IPS-18c (cell line): ENCODE data around the gene ARID3A.

Source experiments
- H3K4me3 ChIP-seq: 2 replicates; pipeline ENCODE4 v1.7.0; 2013; ENCODE audit warnings: low read depth, mild to moderate bottlenecking, low read length, moderate library complexity; ENCODE audit not compliant: insufficient read depth
- H3K9me3 ChIP-seq: one replicate; pipeline ENCODE4 v1.6.1; 2013; ENCODE audit warnings: mild to moderate bottlenecking, low read length, moderate library complexity; ENCODE audit not compliant: control insufficient read depth, insufficient read depth

The ARID3A gene

GRCh38 chr19:980133-980998 is 54.5 kb downstream of the ARID3A start:
- H3K4me3 ChIP-seq = no peak overlapping the region
- H3K9me3 ChIP-seq = no peaks in the 10 kb centered on the region

GRCh38 chr19:982567-983170 is 56.8 kb downstream of the ARID3A start:
- H3K4me3 ChIP-seq = no peak overlapping the region; the same call in 1 of the 2 replicates
- H3K9me3 ChIP-seq = no peaks in the 10 kb centered on the region

- H3K4me3 ChIP-seq = peak within 1 kb of the TSS; percentile 99
Measured at GRCh38 chr19:984165-984967, 58.5 kb downstream of the ARID3A start, which contains the start of gene WDR18. WDR18 (plus strand) TSS chr19:984345; CDS start chr19:984354, 9 bp downstream.

GRCh38 chr19:986083-986482 is 60.2 kb downstream of the ARID3A start:
- Histone ChIP-seq H3K9me3 (no peaks in the 10 kb centered on the region), H3K4me3 (no peak overlapping the region)

More at GRCh38 chr19:984165-984967, 58.5 kb downstream of the ARID3A start, which contains the start of gene WDR18:
- H3K9me3 ChIP-seq = no peaks in the 10 kb centered on the region

DNA sequence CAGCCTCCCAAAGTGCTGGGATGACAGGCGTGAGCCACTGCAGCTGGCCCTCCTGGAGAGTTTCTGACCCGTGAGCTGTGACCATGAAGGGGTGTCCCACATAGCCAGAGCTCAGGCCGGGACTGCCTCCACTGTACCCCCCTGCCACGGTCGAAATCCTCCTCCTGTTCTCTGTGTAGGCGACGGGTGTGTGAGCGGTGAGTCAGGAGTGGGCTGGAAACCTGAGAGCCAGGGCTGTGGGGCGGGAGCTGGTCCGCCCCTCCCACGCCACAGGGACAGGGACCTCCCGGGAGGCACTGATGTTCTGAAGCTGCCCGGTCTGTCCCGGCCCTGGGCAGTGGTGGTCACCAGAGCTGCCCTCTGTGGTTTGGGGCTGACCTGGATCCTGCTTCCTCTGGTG is 62.2 kb downstream of the ARID3A start:
- Histone ChIP-seq H3K9me3 (no peaks in the 10 kb centered on the region), H3K4me3 (no peak overlapping the region)

GRCh38 chr19:988510-988909 is 62.7 kb downstream of the ARID3A start:
- Histone ChIP-seq H3K4me3 (no peak overlapping the region), H3K9me3 (no peaks in the 10 kb centered on the region)

DNA sequence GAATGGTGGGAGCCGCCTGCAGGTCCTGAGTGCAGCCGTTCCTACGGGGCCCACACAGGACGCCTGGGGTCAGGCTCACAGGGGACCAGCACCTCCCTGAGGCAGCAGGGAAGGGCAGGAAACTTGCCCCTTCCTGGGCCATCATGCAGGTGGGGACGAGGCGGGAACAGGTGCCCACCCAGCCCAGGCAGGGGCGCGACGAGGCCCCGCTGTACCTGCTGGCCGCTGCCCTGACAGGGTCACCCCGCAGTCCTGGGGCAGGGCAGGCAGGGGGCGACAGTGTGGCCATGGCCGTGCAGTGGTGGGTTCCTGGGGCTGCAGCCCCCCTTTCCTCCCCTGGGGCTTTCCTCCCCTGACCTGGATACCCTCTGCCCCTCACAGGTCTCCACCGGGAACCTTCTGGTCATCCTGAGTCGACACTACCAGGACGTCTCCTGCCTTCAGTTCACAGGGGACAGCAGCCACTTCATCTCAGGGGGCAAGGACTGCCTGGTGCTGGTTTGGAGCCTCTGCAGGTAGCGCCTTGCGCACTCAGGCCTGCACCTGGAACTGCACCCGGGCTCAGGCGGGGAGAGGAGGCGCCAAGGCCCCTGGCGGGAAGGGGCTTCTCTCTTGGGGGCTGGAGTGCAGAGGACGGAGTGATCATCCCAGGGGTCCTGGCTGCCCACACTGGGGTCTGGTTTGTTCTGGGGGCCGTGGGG is 63.7 kb downstream of the ARID3A start:
- H3K9me3 ChIP-seq = no peaks in the 10 kb centered on the region
- H3K4me3 ChIP-seq = no peak overlapping the region

- Histone ChIP-seq H3K4me3 (no peak overlapping the region), H3K9me3 (no peaks in the 10 kb centered on the region)
Measured at GRCh38 chr19:990119-990571, 64.3 kb downstream of the ARID3A start.

GRCh38 chr19:990746-991145 is 64.9 kb downstream of the ARID3A start:
- no peak overlapping the region; the same call in 1 of the 2 replicates for H3K4me3 ChIP-seq

GRCh38 chr19:991174-991931 is 65.5 kb downstream of the ARID3A start:
- no peak overlapping the region for H3K4me3 ChIP-seq
- H3K9me3 ChIP-seq = peaks cover 2% of the 10 kb centered on the region

More at GRCh38 chr19:990746-991145, 64.9 kb downstream of the ARID3A start:
- no peaks in the 10 kb centered on the region for H3K9me3 ChIP-seq

DNA sequence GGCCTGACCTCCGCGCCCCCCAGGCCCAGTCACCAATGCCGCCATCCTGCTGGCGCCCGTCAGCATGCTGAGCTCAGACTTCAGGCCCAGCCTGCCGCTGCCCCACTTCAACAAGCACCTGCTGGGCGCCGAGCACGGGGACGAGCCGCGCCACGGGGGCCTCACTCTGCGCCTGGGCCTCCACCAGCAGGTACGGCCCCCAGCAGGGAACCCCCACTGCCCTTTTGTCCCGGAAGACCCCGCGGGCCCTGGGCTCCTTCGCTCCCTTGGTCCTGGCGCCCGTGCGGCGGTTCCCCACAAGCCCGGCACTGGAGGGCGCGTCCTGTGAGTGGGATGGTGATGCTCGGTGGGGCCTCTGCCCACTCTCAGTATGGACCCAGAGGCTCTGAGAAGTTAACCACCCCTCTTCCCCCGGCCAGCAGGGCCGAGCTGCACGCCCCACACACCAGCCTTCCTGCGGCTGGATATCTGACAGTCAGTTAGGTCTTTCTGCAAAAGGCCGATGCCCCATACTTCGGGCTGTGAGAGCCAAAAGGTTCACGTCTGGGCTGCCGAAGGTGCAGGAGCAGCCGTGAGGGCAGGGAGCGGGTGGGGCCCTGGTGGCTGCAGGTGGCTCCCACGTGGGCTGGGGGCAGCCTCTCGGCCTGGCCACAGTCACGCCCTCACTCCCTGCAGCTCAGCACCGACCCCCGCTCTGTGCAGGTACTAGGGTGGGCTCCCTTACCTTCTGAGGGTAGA is 66.3 kb downstream of the ARID3A start:
- Histone ChIP-seq H3K4me3 (no peak overlapping the region), H3K9me3 (peaks cover 2% of the 10 kb centered on the region)

- Histone ChIP-seq H3K9me3 (peaks cover 2% of the 10 kb centered on the region), H3K4me3 (no peak overlapping the region)
Measured at GRCh38 chr19:992670-993055, 66.8 kb downstream of the ARID3A start.

GRCh38 chr19:993361-993830 is 67.6 kb downstream of the ARID3A start:
- H3K4me3 ChIP-seq = no peak overlapping the region; the same call in 1 of the 2 replicates
- H3K9me3 ChIP-seq = peaks cover 2% of the 10 kb centered on the region

GRCh38 chr19:993831-994393 is 68.1 kb downstream of the ARID3A start:
- Histone ChIP-seq H3K9me3 (peaks cover 2% of the 10 kb centered on the region), H3K4me3 (no peak overlapping the region; the same call in 1 of the 2 replicates)

DNA sequence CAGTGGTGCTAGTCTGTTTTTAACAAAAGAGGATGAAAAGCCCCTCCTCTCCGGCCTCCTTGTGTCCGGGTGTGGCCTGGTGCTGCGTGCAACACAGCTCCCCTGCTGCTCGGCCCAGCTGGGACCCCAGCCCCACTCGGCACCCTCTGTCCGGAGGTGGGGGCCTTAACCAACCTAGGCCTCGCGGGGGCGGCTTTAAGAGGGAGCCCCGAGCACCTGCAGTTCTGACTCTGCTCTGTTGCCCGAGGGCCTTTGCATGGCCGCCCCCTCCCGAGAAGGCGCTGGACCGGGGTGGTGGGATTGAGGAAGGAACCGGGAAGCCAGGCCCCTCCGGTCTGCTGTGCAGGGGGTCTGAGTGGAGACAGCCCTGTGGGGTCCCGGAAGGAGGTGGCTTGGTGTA is 68.7 kb downstream of the ARID3A start:
- Histone ChIP-seq H3K4me3 (no peak overlapping the region), H3K9me3 (peaks cover 2% of the 10 kb centered on the region)
